ENCODE results near the gene ZFAND2A. TPM values are rescaled to one million over a fixed set of nuclear protein-coding genes. Genes with fewer than 3 reads are reported as not detected.

Gene ZFAND2A
- total and polyA plus RNA-seq, 12 donors: 11.8 to 54.1 (median 20.2) TPM

GRCh38 chr7:1140476-1141104 lies 19.4 kb downstream of the ZFAND2A start:
- 82 to 90% (median 84%) methylated on average over 4 of the region's 4 CpGs for WGBS, 4 donors
- H3K27ac ChIP-seq: no peak overlapping the region
- H3K36me3 ChIP-seq (replicated peaks in 1 of 2): no peaks in the 10 kb centered on the region
- peak in 1 of 7 donors; percentile 5 for DNase-seq
- no peaks in the 10 kb centered on the region for H3K9me3 ChIP-seq (replicated peaks in 1 of 3)
- peaks cover 0 to 27% of the 10 kb centered on the region in 2 donors for H3K4me1 ChIP-seq (replicated peaks in 1 of 2)
- H3K4me3 ChIP-seq: no peak overlapping the region
- H3K27me3 ChIP-seq: no peaks in the 10 kb centered on the region
- no peak for TF ChIP-seq POLR2A (IDR thresholded peaks at IDR 0.05)
- TF ChIP-seq, protein P1, sequence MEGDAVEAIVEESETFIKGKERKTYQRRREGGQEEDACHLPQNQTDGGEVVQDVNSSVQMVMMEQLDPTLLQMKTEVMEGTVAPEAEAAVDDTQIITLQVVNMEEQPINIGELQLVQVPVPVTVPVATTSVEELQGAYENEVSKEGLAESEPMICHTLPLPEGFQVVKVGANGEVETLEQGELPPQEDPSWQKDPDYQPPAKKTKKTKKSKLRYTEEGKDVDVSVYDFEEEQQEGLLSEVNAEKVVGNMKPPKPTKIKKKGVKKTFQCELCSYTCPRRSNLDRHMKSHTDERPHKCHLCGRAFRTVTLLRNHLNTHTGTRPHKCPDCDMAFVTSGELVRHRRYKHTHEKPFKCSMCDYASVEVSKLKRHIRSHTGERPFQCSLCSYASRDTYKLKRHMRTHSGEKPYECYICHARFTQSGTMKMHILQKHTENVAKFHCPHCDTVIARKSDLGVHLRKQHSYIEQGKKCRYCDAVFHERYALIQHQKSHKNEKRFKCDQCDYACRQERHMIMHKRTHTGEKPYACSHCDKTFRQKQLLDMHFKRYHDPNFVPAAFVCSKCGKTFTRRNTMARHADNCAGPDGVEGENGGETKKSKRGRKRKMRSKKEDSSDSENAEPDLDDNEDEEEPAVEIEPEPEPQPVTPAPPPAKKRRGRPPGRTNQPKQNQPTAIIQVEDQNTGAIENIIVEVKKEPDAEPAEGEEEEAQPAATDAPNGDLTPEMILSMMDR (IDR thresholded peaks at IDR 0.05): no peak
- intact Hi-C loops (cut with DNase I): loop anchor here in 1 of 2 donors (5.0 kb wide), 2 partner anchors 53 to 148 kb away; partner anchors contain the start of gene GPER1

- H3K4me1 ChIP-seq (replicated peaks in 1 of 2): peaks cover 4 to 25% of the 10 kb centered on the region in 2 donors
- WGBS, 4 donors: 8 to 27% (median 17%) methylated on average over 16 to 51 of the region's 51 CpGs
- H3K9me3 ChIP-seq (replicated peaks in 1 of 3): no peaks in the 10 kb centered on the region
- no peak for DNase-seq
- peak in 1 of 2 donors; percentile 49 for TF ChIP-seq POLR2A (IDR thresholded peaks at IDR 0.05)
- TF ChIP-seq, protein P1 (IDR thresholded peaks at IDR 0.05): no peak
- no peaks in the 10 kb centered on the region for H3K27me3 ChIP-seq
- H3K4me3 ChIP-seq: peak overlapping the region in 3 of 4 donors; percentile 68 to 99 (median 85)
- no peaks in the 10 kb centered on the region for H3K36me3 ChIP-seq (replicated peaks in 1 of 2)
- H3K27ac ChIP-seq: peak overlapping the region in 3 of 5 donors; percentile 78 to 90 (median 78)
- intact Hi-C loops (cut with DNase I): no loop called here
These were observed 22.4 kb downstream of the ZFAND2A start for GRCh38 chr7:1137517-1138167.

- peak in 1 of 7 donors; percentile 14 for DNase-seq
- intact Hi-C loops (cut with DNase I): no loop called here
- Histone ChIP-seq H3K4me3 (peak overlapping the region in 2 of 4 donors; percentile 85 to 99), H3K4me1 (replicated peaks in 1 of 2) (peaks cover 4 to 25% of the 10 kb centered on the region in 2 donors), H3K27me3 (no peaks in the 10 kb centered on the region), H3K36me3 (replicated peaks in 1 of 2) (no peaks in the 10 kb centered on the region), H3K9me3 (replicated peaks in 1 of 3) (no peaks in the 10 kb centered on the region), H3K27ac (no peak overlapping the region)
- TF ChIP-seq POLR2A (IDR thresholded peaks at IDR 0.05): no peak
- TF ChIP-seq, protein P1 (IDR thresholded peaks at IDR 0.05): no peak
- WGBS, 4 donors: 22 to 31% (median 24%) methylated on average over 9 of the region's 9 CpGs
These were observed 23.0 kb downstream of the ZFAND2A start for GRCh38 chr7:1136841-1137516.

GRCh38 chr7:1134951-1135350 lies 25.0 kb downstream of the ZFAND2A start:
- intact Hi-C loops (cut with DNase I): no loop called here
- Histone ChIP-seq H3K27ac (no peak overlapping the region), H3K9me3 (replicated peaks in 1 of 3) (no peaks in the 10 kb centered on the region), H3K4me1 (replicated peaks in 1 of 2) (peaks cover 4 to 25% of the 10 kb centered on the region in 2 donors), H3K36me3 (replicated peaks in 1 of 2) (no peaks in the 10 kb centered on the region), H3K27me3 (no peaks in the 10 kb centered on the region), H3K4me3 (no peak overlapping the region)
- DNase-seq: peak in 4 of 7 donors; percentile 26 to 44 (median 34)
- WGBS, 4 donors: 46 to 59% (median 49%) methylated on average over 7 of the region's 7 CpGs
- TF ChIP-seq, protein P1 (IDR thresholded peaks at IDR 0.05): no peak
- no peak for TF ChIP-seq POLR2A (IDR thresholded peaks at IDR 0.05)
